H1 (cell line): ENCODE measurements around the gene NDRG4. TPM values are rescaled to one million over a fixed set of nuclear protein-coding genes. Genes with fewer than 3 reads are reported as not detected.

Source experiments
- TAF7 ChIP-seq: optimal IDR thresholded peaks from 2 replicates; pipeline ENCODE3; 2011; ENCODE audit warnings: low read depth, mild to moderate bottlenecking, inconsistent platforms, low read length, moderate library complexity, borderline replicate concordance
- polyA plus RNA-seq, 7 experiments: library from polyadenylated mRNA; depleted of rRNA in 3 of 7; stranded (reverse) in 5 of 7; unstranded in 2 of 7; fragments of >200 nt in 5 of 7; fragments of 200-250 nt in 2 of 7; gene quantifications; 1 replicate in 5 of 7; 2 replicates in 1 of 7; 4 replicates in 1 of 7; pipeline versions ENCODE4 v1.2.1 to v1.2.3, GENCODE V29; 2011 to 2013; ENCODE audit warnings: missing spikeins in 2 of 7, mixed read lengths in 2 of 7
- total RNA-seq: library from RNA; stranded (reverse); fragmentation: NEBNext Ultra II Directional; extraction: Animal tissue kit (Norgen Biotek cat#: 25700); gene quantifications from 2 replicates; pipeline ENCODE4 v1.2.1, GENCODE V29; 2021

NDRG4 gene
- total and polyA plus RNA-seq, 2 of the 8 experiments (the other 6 are each of a cell fraction or from before 2014, with no cell fraction given), result 20.8 to 30.9 TPM

DNA sequence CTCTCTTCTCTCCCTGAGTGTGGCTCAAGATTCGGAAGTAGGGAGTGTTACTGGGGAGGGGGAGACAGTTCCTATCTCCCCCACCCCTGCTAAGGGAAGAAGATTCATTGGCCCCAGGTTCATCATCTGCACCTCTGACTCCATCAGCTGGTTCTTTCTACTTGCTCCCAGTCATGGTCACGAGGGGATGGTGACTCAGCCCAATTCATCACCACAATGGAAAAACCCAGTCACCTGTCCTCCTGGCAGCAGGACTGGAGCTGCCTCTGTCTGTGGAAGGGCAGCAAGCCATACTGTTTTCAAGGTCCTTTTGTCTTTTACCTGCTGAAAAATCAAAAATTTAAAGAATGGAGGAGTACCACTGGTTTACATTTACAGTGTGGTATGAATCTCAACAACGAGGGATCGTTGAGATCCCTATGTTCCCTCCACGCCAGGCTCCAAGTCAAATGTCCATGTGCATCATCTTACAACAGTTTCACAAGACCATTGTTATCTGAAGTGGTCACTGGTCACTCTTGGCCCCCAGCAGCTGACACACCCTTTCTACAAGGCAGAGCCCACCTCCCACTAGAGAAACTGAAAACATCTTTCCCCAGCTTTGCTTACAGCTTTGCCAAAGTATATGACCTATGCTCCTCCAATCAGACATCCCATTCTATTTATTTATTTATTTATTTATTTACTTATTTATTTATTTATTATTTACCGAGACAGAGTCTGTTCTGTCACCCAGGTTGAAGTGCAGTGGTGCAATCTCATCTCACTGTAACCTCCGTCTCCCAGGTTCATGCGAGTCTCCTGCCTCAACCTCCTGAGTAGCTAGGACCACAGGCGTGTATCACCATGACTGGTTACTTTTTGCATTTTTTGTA, 40.4 kb upstream of the NDRG4 start (continued):
- TF ChIP-seq TAF7, result no peak
- TF ChIP-seq, all 59 proteins: peak for 0
